Coronary artery (tissue), 2 donors: Measurements from ENCODE around the gene SNCB.
"Not testable (repeated sequence)": the region's sequence is repeated elsewhere in the genome, so short reads cannot be mapped to it uniquely, and the experiment has no call there.

Experiments
- DNase-seq: peaks from one replicate; pipeline ENCODE4 v3.0.0-alpha.2; 2017; ENCODE audit warnings: low spot score
- H3K27ac ChIP-seq, 2 donors: fragments of 200-600 bp; sonication (generic); one replicate each; pipeline ENCODE4 v1.5.1; 2016 to 2019
- H3K4me3 ChIP-seq: fragments of 200-600 bp; sonication (generic); 2 replicates; pipeline ENCODE4 v1.5.1; 2016; ENCODE audit warnings: mild to moderate bottlenecking, moderate library complexity
- TF ChIP-seq, protein P1 (sequence below): fragments of 200-600 bp; sonication (generic); IDR thresholded peaks from one replicate; pipeline ENCODE4 v1.5.1; 2019; ENCODE audit warnings: antibody characterized with exemption

The SNCB gene

DNA sequence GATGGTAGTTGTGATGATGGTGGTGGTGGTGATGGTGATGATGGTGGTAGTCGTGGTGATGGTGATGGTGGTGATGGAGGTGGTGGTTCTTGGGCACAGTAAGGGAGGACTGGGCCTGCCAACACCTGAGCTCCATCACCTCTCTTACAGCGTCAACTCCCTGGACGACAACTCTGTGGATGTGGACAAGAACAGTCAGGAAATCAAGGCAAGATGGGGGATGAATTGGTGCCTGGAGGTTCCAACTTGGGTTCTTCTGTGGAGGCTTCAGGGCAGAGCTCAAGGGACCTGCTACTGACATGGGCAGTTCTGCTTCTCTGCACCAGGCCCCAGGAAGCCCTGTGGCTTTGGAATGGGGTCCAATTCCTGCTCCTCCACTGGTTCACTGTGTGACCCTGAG is 37.8 kb downstream of the SNCB start:
- TF ChIP-seq, protein P1, sequence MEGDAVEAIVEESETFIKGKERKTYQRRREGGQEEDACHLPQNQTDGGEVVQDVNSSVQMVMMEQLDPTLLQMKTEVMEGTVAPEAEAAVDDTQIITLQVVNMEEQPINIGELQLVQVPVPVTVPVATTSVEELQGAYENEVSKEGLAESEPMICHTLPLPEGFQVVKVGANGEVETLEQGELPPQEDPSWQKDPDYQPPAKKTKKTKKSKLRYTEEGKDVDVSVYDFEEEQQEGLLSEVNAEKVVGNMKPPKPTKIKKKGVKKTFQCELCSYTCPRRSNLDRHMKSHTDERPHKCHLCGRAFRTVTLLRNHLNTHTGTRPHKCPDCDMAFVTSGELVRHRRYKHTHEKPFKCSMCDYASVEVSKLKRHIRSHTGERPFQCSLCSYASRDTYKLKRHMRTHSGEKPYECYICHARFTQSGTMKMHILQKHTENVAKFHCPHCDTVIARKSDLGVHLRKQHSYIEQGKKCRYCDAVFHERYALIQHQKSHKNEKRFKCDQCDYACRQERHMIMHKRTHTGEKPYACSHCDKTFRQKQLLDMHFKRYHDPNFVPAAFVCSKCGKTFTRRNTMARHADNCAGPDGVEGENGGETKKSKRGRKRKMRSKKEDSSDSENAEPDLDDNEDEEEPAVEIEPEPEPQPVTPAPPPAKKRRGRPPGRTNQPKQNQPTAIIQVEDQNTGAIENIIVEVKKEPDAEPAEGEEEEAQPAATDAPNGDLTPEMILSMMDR: no peak

DNA sequence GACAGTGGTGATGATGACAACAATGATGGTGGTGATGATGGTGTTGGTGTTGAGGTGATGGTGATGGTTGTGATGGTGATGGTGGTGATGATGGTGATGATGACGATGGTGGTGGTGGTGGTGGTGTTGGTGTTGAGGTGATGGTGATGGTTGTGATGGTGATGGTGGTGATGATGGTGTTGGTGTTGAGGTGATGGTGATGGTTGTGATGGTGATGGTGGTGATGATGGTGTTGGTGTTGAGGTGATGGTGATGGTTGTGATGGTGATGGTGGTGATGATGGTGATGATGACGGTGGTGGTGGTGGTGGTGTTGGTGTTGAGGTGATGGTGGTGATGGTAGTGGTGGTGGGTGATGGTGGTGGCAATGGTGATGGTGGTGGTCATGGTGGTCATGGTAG is 38.7 kb downstream of the SNCB start:
- H3K4me3 ChIP-seq, DNase-seq, H3K27ac ChIP-seq: not testable (repeated sequence)

More for the DNA sequence above, 37.8 kb downstream of the SNCB start:
- Histone ChIP-seq H3K4me3 (no peak overlapping the region), H3K27ac (no peak overlapping the region)
- no peak for DNase-seq

DNA sequence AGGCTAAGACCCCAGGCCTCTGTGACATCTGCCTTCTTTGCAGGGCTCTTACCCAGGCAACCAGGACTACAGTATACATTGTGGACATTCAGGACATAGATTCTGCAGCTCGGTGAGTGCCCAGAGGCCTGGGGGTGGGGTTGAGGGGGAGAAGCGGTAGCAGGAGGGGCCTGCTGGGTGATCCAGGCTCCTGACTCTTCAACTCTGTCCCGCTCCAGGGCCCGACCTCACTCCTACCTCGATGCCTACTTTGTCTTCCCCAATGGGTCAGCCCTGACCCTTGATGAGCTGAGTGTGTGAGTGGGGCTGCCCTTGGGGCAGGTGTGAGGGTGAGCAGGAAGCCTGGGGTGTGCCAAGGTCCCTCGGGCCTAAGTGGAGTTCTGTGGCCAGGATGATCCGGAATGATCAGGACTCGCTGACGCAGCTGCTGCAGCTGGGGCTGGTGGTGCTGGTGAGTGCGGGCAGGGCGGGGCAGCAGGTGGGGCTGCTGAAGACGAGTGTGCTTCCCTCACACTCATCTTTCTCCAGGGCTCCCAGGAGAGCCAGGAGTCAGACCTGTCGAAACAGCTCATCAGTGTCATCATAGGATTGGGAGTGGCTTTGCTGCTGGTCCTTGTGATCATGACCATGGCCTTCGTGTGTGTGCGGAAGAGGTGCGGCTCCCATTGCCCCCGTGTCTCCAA is 40.2 kb downstream of the SNCB start:
- TF ChIP-seq, protein P1: no peak
- Histone ChIP-seq H3K27ac (no peak overlapping the region), H3K4me3 (no peak overlapping the region)
- no peak for DNase-seq

DNA sequence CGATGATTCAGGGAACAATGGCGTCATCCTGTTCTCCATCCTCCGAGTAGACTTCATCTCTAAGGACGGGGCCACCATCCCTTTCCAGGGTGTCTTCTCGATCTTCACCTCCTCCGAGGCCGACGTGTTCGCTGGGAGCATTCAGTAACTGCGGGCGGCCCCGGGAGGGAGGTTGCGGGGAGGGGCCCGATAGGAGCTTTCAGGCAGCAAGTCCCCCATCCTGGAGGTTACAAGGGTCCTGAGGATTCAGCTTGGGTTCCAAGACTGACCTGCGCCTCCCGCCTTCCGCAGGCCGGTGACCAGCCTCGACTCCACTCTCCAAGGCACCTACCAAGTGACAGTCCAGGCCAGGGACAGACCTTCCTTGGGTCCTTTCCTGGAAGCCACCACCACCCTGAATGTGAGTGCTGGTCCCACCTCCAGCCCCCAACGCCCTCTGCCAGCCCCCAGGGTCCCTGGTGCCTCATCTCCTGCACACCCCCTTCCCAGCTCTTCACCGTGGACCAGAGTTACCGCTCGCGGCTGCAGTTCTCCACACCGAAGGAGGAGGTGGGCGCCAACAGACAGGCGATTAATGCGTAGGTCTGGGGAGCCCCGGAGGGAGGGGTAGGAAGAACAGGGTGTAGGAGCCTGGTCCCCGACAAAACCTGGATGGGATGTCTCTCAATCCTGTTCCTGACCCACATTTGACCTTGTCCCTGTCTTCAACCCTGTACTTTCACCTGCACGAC is 41.1 kb downstream of the SNCB start:
- DNase-seq: no peak
- H3K27ac ChIP-seq: no peak overlapping the region
- no peak overlapping the region for H3K4me3 ChIP-seq
- TF ChIP-seq, protein P1: no peak

DNA sequence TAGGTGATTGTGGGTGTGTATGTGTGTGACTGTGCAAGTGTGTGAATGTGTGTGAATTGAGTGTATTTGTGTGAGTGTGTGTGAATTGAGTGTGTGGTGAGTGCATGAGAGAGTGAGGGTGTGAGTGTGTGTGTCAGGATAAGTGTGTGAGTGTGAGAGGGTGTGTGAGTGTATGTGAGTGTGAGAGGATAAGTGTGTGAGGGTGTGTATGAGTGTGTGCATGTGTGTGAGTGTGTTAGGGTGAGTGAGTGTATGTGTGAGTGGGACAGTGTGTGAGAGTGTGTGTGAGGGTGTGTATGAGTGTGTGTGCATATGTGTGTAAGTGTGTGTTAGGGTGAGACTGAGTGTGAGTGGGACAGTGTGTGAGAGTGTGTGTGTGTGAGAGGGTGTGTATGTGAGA is 42.0 kb downstream of the SNCB start:
- TF ChIP-seq, protein P1: no peak
- no peak overlapping the region for H3K27ac ChIP-seq
- no peak overlapping the region for H3K4me3 ChIP-seq
- no peak for DNase-seq

DNA sequence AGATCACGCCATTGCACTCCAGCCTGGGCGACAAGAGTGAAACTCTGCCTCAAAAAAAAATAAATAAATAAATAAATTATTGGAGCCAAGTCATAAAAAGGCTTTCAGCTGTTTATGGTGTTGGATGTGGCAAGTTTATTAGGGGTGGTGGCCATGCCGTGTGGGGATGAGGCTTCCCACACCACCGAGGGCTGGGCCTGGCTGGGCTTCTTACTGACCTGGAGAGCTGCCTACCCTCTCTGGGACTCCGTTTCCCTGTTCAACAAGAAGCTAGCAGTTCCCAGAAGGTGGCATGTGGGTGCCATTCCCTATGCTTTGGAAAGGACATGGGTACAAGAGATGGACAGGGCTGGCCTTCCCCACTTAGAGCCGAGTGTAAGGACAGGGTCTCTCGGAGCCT is 42.9 kb downstream of the SNCB start:
- Histone ChIP-seq H3K27ac (no peak overlapping the region), H3K4me3 (no peak overlapping the region)
- TF ChIP-seq, protein P1: no peak
- no peak for DNase-seq

DNA sequence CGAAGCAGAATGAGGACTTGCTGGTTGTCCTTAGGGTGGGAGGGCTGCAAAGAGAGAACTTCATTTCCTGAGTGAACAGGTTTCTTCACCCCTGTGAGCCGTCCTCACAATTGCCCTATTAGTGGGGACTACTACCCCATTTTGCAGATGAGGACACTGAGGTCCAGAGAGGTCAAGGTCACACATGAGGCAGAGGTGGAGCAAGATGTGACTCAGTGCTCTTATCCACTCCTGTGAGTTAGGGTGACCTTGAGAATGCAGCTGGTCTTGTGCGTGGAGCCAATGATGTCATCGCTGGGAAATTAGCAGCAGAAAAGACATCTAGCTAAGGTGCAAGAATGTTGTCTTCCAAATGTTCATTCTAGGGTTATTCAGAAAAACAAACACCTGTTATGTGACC is 47.3 kb downstream of the SNCB start:
- Histone ChIP-seq H3K4me3 (no peak overlapping the region), H3K27ac (no peak overlapping the region)
- DNase-seq: no peak
- TF ChIP-seq, protein P1: no peak
